K562 (cell line): ENCODE data around the gene PITPNM1. TPM values are rescaled to one million over a fixed set of nuclear protein-coding genes. Genes with fewer than 3 reads are reported as not detected.
A peak's percentile ranks its signal among the peaks of the same experiment; 100 is the strongest.

ENCODE experiments used
- BCOR ChIP-seq: fragments of 450-650 bp; IDR thresholded peaks from 2 replicates; pipeline ENCODE4 v1.6.1; 2016
- CSDE1 ChIP-seq, 2 experiments: fragments of 450-650 bp; IDR thresholded peaks; 2 replicates each; pipeline ENCODE4 v1.6.1; 2016; ENCODE audit warnings: mild to moderate bottlenecking in 1 of 2
- EGR1 ChIP-seq: fragments of 450-650 bp; conservative IDR thresholded peaks from 2 replicates; pipeline ENCODE4 v1.6.1; 2017; ENCODE audit warnings: mild to moderate bottlenecking
- GATA2 ChIP-seq: sonication (generic); formaldehyde crosslinking; IDR thresholded peaks from 2 replicates; pipeline ENCODE4 v1.4.0; 2020; ENCODE audit warnings: mild to moderate bottlenecking, missing genetic modification reagents
- GATAD2B ChIP-seq: fragments of 450-650 bp; IDR thresholded peaks from 2 replicates; pipeline ENCODE4 v1.6.1; 2017; ENCODE audit warnings: mild to moderate bottlenecking, borderline replicate concordance
- HDAC2 ChIP-seq: fragments of 450-650 bp; IDR thresholded peaks from 2 replicates; pipeline ENCODE4 v1.6.1; 2016; ENCODE audit warnings: mild to moderate bottlenecking
- HLTF ChIP-seq: fragments of 450-650 bp; IDR thresholded peaks from 2 replicates; pipeline ENCODE4 v1.6.1; 2016
- MTA3 ChIP-seq: fragments of 450-650 bp; formaldehyde crosslinking; IDR thresholded peaks from 2 replicates; pipeline ENCODE4 v1.6.1; 2017; ENCODE audit warnings: mild to moderate bottlenecking, borderline replicate concordance
- MTF1 ChIP-seq: fragments of 250-450 bp; sonication (Bioruptor Pico); IDR thresholded peaks from 2 replicates; pipeline ENCODE4 v1.9.0; 2021; ENCODE audit warnings: moderate library complexity, mild to moderate bottlenecking, inconsistent platforms, borderline replicate concordance
- PHB ChIP-seq: fragments of 250-450 bp; sonication (Bioruptor Pico); IDR thresholded peaks from 2 replicates; pipeline ENCODE4 v1.5.0; 2021
- RB1 ChIP-seq: fragments of 450-650 bp; IDR thresholded peaks from 2 replicates; pipeline ENCODE4 v1.6.1; 2017; ENCODE audit warnings: low read depth, mild to moderate bottlenecking
- SMAD2 ChIP-seq: fragments of 150-350 bp; IDR thresholded peaks from 2 replicates; pipeline ENCODE4 v1.6.1; 2014; ENCODE audit warnings: low read depth, mild to moderate bottlenecking, low read length
- SP2 ChIP-seq: IDR thresholded peaks from 2 replicates; pipeline ENCODE4 v1.6.1; 2011; ENCODE audit warnings: mild to moderate bottlenecking, low read depth, low read length, moderate library complexity; ENCODE audit not compliant: poor library complexity, severe bottlenecking; ENCODE audit errors: extremely low read depth
- ZBTB17 ChIP-seq: fragments of 450-650 bp; formaldehyde crosslinking; IDR thresholded peaks from 2 replicates; pipeline ENCODE4 v1.4.0; 2020; ENCODE audit warnings: mild to moderate bottlenecking
- ZNF324 ChIP-seq: fragments of 250-450 bp; sonication (Bioruptor Pico); IDR thresholded peaks from 2 replicates; pipeline ENCODE4 v1.4.0; 2020; ENCODE audit warnings: mild to moderate bottlenecking
- ZSCAN32 ChIP-seq: fragments of 450-650 bp; formaldehyde crosslinking; IDR thresholded peaks from 2 replicates; pipeline ENCODE4 v1.4.0; 2020; ENCODE audit warnings: mild to moderate bottlenecking, moderate library complexity
- polyA plus RNA-seq, 8 experiments: library from polyadenylated mRNA; depleted of rRNA in 4 of 8; stranded (reverse) in 5 of 8; unstranded in 3 of 8; fragments of >200 nt; fragmentation: Nextera tagmentation in 2 of 8; fragmentation: Illumina TruSeq in 1 of 8; extraction: Ambion mirVana in 2 of 8; extraction: Trizol in 1 of 8; gene quantifications; 2 replicates each; pipeline versions ENCODE4 v1.2.1 to v1.2.3, GENCODE V29; 2011 to 2014; ENCODE audit warnings: inconsistent platforms in 1 of 8, missing spikeins in 1 of 8
- total RNA-seq, 7 experiments: library from RNA; depleted of rRNA in 6 of 7; stranded (reverse); fragments of >200 nt in 6 of 7; fragmentation: Illumina TruSeq in 2 of 7; extraction: Trizol in 2 of 7; gene quantifications; 2 replicates each; pipeline versions ENCODE4 v1.2.1 to v1.2.3, GENCODE V29; 2011 to 2021; ENCODE audit warnings: low replicate concordance in 1 of 7
- TF ChIP-seq, protein P1 (sequence below): sonication (generic); formaldehyde crosslinking; IDR thresholded peaks from 2 replicates; pipeline ENCODE4 v1.5.0; 2020; ENCODE audit warnings: missing genetic modification reagents
- TF ChIP-seq, protein P2 (sequence below): fragments of 450-650 bp; IDR thresholded peaks from 2 replicates; pipeline ENCODE4 v1.6.1; 2017; ENCODE audit warnings: antibody characterized with exemption, mild to moderate bottlenecking
- TF ChIP-seq, protein P3 (sequence below): fragments of 200-800 bp; sonication (Bioruptor generic); IDR thresholded peaks from 2 replicates; pipeline ENCODE4 v1.6.1; 2017; ENCODE audit warnings: missing genetic modification characterization, missing compliant biosample characterization
- TF ChIP-seq, protein P4 (sequence below), 2 experiments: IDR thresholded peaks in 1 of 2; conservative IDR thresholded peaks in 1 of 2; 2 replicates each; pipeline ENCODE4 v1.6.1; 2016; ENCODE audit warnings: low read depth in 2 of 2, mild to moderate bottlenecking in 1 of 2, missing compliant biosample characterization in 1 of 2, missing genetic modification characterization in 1 of 2, moderate library complexity in 1 of 2

PITPNM1 gene
- total and polyA plus RNA-seq, 9 of the 15 experiments (the other 6 are each of a cell fraction or from before 2014, with no cell fraction given): 0.11 to 53.7 (median 16.0) TPM

DNA sequence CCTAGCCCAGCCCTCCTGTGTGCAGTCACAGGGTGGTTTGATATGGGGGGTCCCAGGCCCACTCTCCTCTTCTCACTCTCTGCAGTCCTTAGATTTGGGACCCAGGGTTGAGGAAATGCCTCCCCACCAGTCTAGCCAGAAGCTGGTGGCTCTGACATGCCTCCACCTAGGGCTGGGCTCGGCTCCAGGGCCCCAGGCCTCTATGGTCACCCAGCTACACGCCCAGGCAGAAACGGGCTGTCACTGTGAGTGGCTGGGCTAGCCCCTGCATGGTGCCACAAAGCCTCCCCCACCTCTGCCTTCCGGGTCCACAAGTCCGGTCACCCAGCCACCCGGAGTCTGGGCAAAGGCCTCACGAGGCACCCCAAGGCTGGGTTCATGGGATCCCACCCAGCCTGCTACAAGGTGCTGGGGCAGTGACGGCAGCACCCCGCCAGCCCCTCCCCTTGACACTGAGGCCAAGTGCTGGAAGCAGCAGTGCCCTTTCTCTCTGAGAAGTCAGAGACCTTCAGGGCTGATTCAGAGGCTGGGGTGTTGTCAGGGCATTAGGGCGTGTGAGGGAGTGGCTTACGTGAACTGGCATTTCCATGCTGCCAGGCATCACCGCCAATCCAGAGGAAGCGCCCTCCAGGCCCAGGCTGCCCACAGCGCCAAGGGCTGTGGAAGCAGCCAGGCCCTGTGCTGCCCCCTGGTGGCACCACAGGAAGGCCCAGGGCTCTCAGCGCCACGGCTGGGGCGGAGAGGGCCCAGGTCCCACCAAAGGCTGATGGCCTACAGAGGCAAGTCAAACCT lies 638 bp upstream of the PITPNM1 start (continued):
- TF ChIP-seq, protein P1, sequence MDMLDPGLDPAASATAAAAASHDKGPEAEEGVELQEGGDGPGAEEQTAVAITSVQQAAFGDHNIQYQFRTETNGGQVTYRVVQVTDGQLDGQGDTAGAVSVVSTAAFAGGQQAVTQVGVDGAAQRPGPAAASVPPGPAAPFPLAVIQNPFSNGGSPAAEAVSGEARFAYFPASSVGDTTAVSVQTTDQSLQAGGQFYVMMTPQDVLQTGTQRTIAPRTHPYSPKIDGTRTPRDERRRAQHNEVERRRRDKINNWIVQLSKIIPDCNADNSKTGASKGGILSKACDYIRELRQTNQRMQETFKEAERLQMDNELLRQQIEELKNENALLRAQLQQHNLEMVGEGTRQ (CRISPR knock-in tag): no peak; the same call in 1 of the 2 replicates
- TF ChIP-seq GATAD2B (no peak), CSDE1 (IDR thresholded peaks at IDR 0.05) (no peak), GATA2 (CRISPR knock-in tag) (no peak), SMAD2 (no peak), MTF1 (no peak), BCOR (0 out of 2 replicates have a peak, but pooled peaks have one; percentile 30), ZSCAN32 (CRISPR knock-in tag) (peak; percentile 23; the same call in 1 of the 2 replicates), ZNF324 (CRISPR knock-in tag) (no peak), SP2 (no peak), PHB (CRISPR knock-in tag) (no peak), RB1 (peak; percentile 90), ZBTB17 (CRISPR knock-in tag) (peak; percentile 92), EGR1 (no peak), HDAC2 (0 out of 2 replicates have a peak, but pooled peaks have one; percentile 39), MTA3 (peak; percentile 85; the same call in 1 of the 2 replicates), HLTF (no peak)
- TF ChIP-seq, protein P2, sequence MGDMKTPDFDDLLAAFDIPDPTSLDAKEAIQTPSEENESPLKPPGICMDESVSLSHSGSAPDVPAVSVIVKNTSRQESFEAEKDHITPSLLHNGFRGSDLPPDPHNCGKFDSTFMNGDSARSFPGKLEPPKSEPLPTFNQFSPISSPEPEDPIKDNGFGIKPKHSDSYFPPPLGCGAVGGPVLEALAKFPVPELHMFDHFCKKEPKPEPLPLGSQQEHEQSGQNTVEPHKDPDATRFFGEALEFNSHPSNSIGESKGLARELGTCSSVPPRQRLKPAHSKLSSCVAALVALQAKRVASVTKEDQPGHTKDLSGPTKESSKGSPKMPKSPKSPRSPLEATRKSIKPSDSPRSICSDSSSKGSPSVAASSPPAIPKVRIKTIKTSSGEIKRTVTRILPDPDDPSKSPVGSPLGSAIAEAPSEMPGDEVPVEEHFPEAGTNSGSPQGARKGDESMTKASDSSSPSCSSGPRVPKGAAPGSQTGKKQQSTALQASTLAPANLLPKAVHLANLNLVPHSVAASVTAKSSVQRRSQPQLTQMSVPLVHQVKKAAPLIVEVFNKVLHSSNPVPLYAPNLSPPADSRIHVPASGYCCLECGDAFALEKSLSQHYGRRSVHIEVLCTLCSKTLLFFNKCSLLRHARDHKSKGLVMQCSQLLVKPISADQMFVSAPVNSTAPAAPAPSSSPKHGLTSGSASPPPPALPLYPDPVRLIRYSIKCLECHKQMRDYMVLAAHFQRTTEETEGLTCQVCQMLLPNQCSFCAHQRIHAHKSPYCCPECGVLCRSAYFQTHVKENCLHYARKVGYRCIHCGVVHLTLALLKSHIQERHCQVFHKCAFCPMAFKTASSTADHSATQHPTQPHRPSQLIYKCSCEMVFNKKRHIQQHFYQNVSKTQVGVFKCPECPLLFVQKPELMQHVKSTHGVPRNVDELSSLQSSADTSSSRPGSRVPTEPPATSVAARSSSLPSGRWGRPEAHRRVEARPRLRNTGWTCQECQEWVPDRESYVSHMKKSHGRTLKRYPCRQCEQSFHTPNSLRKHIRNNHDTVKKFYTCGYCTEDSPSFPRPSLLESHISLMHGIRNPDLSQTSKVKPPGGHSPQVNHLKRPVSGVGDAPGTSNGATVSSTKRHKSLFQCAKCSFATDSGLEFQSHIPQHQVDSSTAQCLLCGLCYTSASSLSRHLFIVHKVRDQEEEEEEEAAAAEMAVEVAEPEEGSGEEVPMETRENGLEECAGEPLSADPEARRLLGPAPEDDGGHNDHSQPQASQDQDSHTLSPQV: peak; percentile 91
- TF ChIP-seq, protein P3, sequence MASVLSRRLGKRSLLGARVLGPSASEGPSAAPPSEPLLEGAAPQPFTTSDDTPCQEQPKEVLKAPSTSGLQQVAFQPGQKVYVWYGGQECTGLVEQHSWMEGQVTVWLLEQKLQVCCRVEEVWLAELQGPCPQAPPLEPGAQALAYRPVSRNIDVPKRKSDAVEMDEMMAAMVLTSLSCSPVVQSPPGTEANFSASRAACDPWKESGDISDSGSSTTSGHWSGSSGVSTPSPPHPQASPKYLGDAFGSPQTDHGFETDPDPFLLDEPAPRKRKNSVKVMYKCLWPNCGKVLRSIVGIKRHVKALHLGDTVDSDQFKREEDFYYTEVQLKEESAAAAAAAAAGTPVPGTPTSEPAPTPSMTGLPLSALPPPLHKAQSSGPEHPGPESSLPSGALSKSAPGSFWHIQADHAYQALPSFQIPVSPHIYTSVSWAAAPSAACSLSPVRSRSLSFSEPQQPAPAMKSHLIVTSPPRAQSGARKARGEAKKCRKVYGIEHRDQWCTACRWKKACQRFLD: no peak
- TF ChIP-seq, protein P4, sequence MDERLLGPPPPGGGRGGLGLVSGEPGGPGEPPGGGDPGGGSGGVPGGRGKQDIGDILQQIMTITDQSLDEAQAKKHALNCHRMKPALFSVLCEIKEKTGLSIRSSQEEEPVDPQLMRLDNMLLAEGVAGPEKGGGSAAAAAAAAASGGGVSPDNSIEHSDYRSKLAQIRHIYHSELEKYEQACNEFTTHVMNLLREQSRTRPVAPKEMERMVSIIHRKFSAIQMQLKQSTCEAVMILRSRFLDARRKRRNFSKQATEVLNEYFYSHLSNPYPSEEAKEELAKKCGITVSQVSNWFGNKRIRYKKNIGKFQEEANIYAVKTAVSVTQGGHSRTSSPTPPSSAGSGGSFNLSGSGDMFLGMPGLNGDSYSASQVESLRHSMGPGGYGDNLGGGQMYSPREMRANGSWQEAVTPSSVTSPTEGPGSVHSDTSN (CRISPR knock-in tag; IDR thresholded peaks at IDR 0.05; ENCODE audit: low read depth): no peak
- TF ChIP-seq, protein P4 (tag; conservative IDR thresholded peaks at IDR 0.05; ENCODE audit: low read depth): no peak
